Ureter (tissue), 1 donor: ENCODE results near the gene GABRA6. TPM values are rescaled to one million over a fixed set of nuclear protein-coding genes. Genes with fewer than 3 reads are reported as not detected.
"Not testable (repeated sequence)": the region's sequence is repeated elsewhere in the genome, so short reads cannot be mapped to it uniquely, and the experiment has no call there.

ENCODE experiments used
- DNase-seq: peaks from one replicate; pipeline ENCODE4 v3.0.0-alpha.2; 2020; ENCODE audit warnings: low spot score
- total RNA-seq: library from RNA; stranded (reverse); gene quantifications from one replicate; pipeline ENCODE4 v1.2.4, GENCODE V29; 2023
- donor health status: DM: yes; HTN: yes; CAD: no.

Gene GABRA6
- total RNA-seq, result not detected

DNA sequence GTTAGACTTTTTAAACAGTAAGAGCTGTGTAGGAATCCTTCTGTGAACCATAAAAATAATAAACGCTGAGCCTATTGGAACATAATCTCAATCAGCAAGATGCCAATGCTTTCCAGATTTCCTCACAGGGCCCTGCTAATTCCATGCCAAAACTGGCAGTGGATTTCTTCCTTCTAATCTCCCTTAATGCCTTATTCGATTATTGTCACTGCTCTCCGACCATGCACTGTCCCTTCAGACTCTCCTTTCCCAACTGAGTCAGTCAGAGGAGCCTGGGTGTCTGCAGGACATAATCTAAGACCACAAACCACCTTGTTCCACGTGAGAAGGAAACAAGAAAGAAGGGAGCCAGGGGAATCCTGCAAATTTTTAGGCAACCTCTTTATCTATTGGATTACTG, at the start of gene GABRA6:
Gene GABRA6, plus strand, starts transcription at position 261 of the 400 bp plus-strand sequence. CDS start 269 bp downstream, outside the sequence.
- DNase-seq, result no peak

DNA sequence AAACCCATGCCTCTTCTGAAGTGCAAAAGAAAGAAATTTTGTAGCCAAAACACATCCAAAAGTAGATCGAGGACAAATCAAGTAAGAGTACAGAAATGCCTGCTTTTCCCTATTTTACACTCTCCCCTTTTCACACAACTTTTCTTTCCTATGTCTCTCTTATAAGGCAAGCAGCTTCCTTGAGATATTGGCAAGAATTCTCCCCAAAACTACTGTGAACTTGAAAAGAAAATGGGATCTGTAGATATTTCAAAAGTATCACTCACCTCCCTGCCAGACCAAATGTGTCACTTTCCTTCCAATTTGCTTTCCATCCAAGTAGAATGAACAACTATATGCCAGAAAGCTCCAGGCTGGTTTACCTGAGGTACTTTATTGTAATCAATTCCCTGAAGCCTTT, 47.9 kb upstream of the GABRA6 start:
- DNase-seq, result no peak

DNA sequence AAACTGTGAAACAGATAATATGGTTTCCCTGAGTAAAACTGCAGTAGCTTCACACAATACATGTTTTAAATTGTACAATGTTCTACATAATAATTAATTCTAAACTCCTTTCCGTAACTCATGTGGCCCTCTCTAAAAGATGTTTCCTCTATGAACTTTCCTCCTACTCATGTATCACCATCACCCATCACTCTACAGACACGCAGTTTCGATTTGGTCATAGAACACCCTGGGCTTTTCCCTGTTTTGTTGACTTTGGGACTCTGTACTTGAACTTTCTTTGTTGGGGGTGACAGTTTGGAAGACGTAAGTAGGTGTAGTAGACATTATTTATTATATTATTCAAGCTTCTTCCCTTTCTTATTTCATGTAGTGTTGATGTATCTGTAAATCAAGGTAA, 44.1 kb upstream of the GABRA6 start:
- DNase-seq, result no peak

DNA sequence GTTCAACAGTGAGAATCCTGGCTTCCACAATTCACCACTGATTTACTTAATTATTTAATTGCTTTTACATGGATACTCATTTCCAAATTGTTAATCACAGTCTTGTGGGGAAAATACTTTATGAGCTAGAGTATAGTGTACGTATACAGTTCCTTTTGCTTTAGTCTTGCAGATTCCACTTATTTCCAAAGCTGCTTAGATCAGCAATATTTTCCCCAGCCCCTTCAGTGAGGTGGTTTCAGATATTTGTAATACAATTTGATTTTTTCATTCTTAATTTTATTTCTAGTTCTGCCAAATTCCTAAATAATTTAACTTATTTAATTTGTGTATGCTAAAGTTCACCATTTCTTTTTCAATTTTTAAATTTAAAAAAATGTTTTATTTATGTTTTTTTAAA, 40.3 kb upstream of the GABRA6 start:
- DNase-seq, result no peak

DNA sequence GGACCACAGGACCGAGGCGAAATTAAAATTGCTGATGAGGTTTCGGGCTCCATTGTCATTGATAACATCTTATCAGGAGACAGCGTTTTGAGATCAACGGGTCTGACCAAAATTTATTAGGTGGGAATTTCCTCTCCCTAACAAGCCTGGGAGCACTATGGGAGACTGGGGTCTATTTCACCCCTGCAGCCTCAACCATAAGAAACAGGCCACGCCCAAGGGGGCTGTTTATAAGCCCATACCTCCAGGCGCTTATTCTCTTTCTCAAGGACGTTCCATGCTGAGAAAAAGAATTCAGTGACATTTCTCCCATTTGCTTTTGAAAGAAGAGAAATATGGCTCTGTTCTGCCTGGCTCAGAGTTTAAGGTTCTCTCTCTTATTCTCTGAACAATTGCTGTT, 33.6 kb upstream of the GABRA6 start:
- DNase-seq, result not testable (repeated sequence)

DNA sequence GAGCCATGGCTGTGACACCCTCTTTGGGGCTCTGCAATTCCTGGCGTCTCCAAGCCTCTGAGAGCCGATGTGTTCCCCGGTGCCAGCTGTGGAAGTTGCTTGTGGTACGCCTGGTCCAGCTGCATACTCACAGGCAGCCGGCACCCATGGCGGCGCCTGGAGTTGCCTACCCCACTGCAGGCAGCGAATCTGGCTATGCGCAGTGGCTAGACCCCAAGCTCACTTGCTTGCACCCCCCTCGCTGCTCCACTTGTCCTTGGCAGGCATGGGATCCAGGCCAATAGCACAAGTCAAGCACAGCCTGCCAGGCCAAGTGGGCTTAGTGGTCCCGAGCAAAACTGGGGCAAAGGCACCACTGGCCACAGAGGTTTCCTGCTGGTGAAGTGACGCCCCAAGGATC, 24.7 kb upstream of the GABRA6 start:
- no peak for DNase-seq

DNA sequence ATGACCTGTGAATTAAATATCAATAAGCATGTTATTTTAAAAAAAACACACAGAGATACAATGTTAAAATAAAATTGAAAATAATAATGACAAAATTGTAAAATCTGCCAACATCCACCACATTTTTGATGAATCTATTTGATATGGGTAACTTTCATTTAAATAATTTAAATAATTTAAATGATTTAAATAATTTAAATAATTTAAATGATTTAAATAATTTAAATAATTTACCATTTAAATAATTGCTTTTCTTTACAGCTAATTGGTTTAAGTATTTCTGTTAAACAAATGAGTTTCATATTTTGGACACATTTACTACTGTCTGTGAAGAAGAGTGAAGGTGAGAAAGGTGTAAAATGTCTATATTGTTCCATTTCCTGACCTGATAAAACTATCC, 22.1 kb upstream of the GABRA6 start:
- DNase-seq, result no peak

DNA sequence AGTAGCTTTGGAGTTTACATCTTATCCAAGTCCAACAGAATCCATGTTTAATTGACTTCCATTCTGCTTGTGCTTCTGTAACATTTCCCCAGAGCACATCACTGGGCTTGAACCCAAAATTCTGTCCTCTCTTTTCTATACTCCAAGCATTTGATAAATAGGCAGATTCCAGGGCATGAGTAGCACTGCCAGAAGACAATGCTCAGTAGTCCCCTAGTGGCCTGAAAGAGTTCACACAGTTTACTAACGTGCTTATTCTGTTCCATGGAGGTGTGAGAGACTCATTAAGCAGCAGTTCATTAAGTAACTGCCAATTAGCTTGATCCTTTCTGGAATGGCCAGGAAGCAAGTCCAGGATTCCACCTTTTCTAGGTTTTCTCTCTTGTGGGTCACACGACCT, 9.4 kb upstream of the GABRA6 start:
- no peak for DNase-seq

DNA sequence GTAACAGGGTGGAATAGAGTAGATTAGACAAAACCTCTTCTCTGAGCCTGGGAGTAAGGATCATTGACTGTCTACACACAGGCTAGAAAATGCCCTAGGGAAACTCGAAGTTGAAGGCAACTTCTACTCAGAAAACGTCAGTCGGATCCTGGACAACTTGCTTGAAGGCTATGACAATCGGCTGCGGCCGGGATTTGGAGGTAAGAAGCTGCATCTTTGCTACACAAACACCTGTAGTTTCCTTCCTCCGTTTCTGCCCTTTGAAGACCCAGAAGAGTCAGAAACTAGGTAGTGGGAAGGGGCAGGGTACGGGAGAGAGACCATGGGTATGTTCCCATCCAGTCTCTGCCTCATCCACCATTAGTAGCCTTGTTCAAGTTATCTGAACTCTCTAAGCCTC, 628 bp downstream of the GABRA6 start:
- DNase-seq, result no peak

DNA sequence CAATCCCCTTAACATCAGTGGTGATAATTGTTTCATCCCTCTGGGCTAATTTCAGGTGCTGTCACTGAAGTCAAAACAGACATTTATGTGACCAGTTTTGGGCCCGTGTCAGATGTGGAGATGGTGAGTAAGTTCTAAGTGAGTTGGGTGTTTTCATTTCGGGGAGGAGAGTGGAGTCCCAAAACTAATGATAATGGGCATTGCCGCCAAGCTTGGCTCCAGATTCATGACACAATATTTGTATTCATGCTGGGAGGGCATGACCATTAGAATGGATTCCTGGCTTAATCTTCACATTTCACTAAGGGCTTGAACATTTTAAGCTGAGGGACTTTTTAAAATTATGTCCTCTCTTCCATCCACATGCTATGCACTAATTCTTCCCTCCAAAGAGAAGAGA, 1.4 kb downstream of the GABRA6 start:
- DNase-seq, result no peak

DNA sequence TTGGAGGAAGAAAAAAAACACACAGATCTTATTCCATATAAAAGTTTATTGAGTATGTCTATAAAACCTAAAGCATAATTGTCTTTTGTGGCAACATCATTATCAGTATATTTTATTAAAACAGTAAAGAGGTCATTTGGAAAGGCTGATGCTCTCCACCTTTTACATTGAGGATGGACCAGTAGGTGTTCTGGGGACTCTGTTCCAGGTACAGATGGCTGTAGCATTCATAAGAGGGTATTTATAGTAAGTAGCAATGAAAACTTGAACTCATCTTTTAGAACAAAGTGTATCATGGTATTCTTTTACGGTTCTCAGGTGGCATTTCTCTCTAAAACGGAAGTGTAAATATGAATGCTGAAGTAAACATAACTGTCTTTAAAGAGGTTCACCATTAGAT, 1.8 kb downstream of the GABRA6 start:
- DNase-seq, result no peak

DNA sequence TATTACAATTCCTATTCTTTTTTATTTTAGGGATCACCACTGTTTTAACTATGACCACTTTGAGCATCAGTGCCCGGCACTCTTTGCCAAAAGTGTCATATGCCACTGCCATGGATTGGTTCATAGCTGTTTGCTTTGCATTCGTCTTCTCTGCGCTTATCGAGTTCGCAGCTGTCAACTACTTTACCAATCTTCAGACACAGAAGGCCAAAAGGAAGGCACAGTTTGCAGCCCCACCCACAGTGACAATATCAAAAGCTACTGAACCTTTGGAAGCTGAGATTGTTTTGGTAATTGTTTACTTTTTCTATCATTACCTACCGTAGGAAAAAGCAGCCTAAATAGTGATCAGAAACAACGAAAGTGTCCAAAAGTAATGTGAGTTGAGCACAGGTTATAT, 6.4 kb downstream of the GABRA6 start:
- DNase-seq, result no peak

DNA sequence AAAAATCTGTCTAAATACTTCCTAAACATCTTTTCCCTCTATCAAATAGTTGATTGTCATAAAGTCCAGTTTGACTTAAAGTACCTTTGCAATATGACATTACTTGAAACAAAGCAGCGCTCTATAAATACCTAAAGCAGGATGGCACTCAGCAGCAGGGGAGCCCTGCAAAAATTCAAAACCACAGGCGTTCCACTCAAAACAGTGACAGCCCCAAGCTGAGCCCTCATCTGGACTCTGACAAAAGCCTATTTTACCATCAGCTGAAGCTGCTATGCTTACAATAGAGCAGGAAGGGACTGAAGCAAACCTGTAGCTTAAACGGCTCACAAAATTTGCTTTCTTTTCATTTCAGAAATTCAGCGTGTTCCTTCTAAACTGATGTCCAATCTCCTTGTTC, 11.5 kb downstream of the GABRA6 start:
- no peak for DNase-seq

DNA sequence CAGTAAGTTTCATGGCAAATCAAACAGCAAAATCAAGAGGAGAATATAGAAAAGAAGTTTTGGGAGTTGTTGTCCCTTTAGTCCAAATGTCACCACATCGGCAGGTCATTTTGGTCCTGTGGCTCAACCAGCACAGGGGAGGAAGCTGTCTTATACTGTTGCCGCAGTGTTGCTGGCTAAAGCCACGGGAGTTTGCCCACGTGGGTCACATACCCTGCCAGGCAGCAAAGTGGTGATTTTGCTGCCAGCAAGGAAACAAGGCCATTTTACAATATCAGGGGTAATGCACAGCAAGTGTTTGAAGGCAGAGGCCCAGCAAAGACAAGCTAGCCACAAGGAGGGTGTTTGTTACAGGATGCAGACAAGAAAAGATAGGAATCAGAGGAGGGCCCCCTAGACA, 14.5 kb downstream of the GABRA6 start:
- DNase-seq, result no peak

DNA sequence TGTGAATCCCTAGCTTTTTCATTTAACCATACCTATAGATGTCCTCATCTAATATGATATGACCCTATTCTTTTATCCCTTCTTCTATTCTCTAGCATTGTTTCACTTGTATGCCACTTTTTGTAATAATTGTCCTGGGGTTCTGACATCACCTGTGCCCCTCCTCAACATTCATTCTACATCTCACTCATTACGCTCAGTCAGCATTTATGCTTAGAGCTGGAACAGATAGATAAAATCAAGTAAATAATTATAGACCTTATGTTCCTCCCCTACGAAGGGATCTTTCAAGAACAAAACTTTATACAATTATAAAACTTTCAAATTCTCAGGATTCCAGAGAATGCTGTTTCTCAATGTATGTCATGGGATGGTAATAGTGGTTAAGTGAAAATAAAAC, 18.0 kb downstream of the GABRA6 start:
- no peak for DNase-seq

DNA sequence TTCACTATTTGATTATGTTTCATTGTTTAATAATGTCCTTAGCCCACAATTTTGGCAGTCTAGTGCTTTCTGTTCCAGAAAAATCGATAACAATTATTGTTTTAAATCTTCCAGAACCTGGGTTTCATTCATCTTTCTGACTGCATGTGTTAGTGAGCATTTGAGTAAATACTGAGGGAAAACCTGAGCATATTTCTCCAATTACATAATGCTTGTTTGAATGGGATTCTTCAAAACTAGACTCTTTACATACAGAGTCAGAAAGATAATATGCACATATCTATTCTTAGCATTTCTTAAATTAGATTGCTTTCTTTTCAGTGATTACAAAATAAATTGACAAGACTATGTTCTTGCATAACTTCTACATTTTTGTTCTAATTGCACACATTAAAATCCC, 21.9 kb downstream of the GABRA6 start:
- DNase-seq, result no peak

DNA sequence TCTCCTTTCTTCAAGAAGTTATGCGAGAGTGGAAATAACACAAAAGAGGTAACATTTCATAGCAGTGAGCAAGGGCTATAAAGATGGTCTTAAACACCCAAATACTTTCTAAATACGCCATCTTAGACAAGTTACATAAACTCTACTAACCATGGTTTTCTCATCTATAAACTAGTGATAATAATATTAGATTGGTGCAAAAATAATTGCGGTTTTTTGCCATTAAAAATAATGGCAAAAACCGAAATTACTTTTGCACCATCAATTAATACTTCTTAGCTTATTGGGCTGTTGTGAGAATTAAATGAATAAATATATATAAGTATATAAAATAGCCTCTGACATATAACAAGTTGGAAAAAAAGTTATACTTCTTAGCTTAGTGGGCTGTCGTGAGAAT, 23.7 kb downstream of the GABRA6 start:
- DNase-seq, result no peak

DNA sequence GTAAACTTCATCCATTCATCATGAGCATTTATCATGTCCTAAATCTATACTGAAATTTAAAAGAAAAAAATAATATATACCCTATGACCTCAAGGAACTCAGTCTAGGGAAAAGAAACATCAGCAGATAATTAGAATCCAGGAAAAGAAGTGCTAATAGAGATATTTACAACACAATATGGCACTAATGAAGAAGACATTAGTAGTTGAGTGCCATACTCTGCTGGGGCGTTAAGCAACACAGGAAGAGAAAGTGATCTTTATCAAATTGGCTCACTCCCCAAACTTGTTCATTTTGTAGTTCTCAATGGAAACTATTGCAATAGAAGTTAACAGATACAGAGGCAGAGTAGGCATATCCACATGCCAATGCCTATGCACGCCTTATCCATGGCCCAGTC, 27.5 kb downstream of the GABRA6 start:
- DNase-seq, result no peak

DNA sequence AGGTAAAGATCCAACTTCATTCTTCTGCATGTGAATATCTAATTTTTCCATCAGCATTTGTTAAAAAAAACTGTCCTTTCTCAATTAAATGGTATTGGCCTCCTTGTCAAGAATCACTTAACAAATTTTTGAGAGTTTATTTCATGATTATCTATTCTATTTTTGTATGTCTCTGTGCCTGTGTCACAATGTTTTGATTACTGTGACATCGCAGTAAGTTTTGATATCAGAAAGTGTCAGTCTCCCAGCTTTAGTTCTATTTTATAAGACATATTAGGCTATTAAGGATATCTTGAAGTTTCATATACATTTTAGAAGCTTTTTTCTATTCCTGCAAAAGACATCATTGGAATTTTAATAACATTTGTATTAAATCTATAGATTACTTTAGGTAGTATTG, 33.6 kb downstream of the GABRA6 start:
- no peak for DNase-seq

DNA sequence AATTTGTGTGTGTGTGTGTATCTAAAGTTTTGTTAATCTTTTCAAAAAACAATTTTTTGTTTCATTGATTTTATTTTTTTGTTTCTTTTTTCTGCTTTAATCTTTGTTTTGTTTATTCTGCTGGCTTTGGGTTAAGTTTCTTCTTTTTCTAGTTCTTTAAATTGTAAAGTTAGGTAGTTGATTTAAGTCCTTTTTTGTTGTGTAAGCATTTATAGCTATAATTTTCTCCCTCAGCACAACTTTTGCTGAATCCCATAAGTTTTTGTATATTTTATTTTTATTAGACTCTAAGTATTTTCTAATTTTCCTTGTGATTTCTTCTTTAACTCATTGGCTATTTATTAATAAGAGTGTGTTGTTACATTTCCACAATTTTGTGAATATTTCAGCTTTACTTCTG, 34.9 kb downstream of the GABRA6 start:
- no peak for DNase-seq

DNA sequence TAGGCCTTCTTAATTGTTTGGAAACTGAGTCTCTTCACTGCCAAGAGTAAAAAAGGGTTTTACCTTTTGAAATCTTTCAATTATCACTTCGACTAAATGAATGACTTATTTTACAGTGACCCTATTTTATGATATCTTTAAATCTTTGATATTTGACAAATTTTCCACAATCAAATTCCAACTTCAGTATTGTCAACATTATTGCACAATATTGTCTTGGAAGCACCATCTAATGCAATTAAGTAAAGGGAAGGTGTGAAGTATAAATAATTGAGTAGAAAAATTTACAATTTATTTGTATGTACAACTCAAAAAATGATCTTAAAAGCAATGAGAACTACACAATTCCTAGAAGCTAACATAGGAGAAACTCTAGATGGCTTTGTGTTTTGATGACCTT, 49.2 kb downstream of the GABRA6 start:
- DNase-seq, result no peak

DNA sequence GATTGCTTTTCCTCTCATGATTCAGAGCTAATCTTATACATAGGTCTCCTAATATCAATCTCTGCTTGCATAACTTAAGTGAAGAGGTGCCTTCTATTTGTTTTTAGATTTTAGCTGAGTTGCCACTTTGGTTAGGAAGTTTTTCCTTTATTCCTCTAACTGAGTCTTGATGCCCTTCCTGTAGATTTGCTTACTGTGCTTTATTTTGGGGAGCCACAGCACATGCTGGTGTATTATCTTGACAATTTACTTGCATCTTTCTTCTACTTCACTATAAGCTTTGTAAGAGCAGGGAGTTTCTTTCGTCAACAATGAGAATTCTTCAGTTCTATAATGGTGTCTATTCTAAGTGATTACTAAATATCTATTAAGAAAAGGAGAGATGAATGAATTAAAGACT, 54.9 kb downstream of the GABRA6 start:
- DNase-seq, result no peak

DNA sequence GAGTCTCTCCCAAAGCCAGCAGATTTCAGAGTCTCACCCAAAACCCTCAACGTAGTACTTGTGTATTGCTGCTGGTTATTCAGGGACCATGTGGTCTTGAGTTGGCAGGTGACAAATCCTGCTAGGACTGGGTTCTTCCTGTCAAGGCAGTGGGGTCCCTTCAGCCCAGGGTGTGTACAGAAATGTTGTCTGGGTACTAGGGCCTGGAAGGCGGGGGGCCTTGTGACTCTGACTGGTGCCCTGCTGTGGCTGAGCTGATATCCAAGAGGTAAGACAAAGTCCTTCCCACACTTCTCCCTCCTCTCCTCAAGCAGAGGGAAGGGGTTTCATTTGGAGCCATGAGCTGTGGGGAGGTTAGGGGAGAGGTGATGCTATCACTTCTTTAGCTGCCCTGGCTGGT, 58.8 kb downstream of the GABRA6 start:
- no peak for DNase-seq

DNA sequence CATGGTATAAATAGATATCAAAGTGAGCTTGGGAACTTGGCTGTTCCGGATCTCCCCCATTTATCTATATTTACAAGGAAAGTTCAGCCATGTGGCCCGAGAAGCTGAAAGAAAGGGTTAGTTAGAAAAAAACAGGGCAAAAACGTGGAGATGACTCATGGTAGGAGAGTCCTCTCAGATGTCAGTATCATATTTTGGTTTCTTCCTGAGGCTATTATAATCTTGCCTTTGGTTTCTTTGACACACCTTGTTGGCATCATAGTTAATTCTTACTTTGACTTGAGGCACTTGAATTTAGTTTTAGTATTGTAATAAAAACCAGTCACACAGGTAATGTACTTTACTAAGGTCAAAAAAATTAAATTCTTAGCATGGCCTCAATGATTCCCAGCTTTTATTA, 59.9 kb downstream of the GABRA6 start:
- no peak for DNase-seq

DNA sequence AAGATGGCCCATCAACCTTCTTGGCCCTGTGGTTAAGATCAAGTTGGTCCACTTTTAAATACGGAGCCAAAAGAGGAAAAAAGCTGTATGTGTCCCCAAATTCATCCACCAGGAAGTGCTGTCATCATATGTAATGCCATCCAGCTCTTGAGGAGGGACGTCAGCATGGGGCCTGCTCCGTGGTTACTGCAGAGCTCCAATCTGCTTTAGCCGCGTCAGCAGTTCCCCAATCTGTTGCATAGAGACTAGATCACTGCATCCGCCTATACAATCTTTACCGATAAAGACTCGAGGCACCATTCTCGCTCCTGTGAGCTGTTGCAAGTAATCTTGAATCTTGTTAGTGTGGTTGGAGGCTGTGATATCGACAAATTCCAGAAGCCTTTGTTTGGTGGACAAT, 65.7 kb downstream of the GABRA6 start:
- DNase-seq, result no peak
